Liver (tissue), 9 donors: ENCODE data around the gene IQCH. TPM values are rescaled to one million over a fixed set of nuclear protein-coding genes. Genes with fewer than 3 reads are reported as not detected.

Experiments
- DNase-seq: peaks from one replicate; pipeline ENCODE4 v3.0.0-alpha.2; 2017; ENCODE audit warnings: low spot score
- H3K27ac ChIP-seq, 2 donors: one replicate each; pipeline ENCODE4 v1.7.0; 2013; ENCODE audit warnings: inconsistent platforms in 2 of 2, low read length in 2 of 2, control low read depth in 1 of 2, low read depth in 1 of 2, mild to moderate bottlenecking in 1 of 2
- H3K27me3 ChIP-seq, 4 donors: one replicate each; pipeline versions ENCODE4 v1.6.1 to v1.7.0; 2013; ENCODE audit warnings: low read length in 3 of 4, inconsistent platforms in 1 of 4, mild to moderate bottlenecking in 1 of 4, moderate library complexity in 1 of 4; ENCODE audit not compliant: control insufficient read depth in 4 of 4, insufficient read depth in 4 of 4
- H3K36me3 ChIP-seq, 4 donors: one replicate each; pipeline versions ENCODE4 v1.6.1 to v1.7.0; 2013; ENCODE audit warnings: low read length in 3 of 4, mild to moderate bottlenecking in 3 of 4, low read depth in 1 of 4, moderate library complexity in 1 of 4; ENCODE audit not compliant: control insufficient read depth in 4 of 4, insufficient read depth in 3 of 4
- H3K4me1 ChIP-seq, 4 donors: one replicate each; pipeline versions ENCODE4 v1.6.1 to v1.7.0; 2013; ENCODE audit warnings: low read length in 3 of 4, mild to moderate bottlenecking in 3 of 4, moderate library complexity in 1 of 4; ENCODE audit not compliant: control insufficient read depth in 4 of 4, insufficient read depth in 4 of 4
- H3K4me3 ChIP-seq, 3 donors: one replicate each; pipeline versions ENCODE4 v1.6.1 to v1.7.0; 2013; ENCODE audit warnings: low read length in 3 of 3, control low read depth in 1 of 3, low read depth in 1 of 3, mild to moderate bottlenecking in 1 of 3
- H3K9ac ChIP-seq, 2 donors: one replicate each; pipeline ENCODE4 v1.7.0; 2013; ENCODE audit warnings: low read length in 2 of 2, mild to moderate bottlenecking in 2 of 2, moderate library complexity in 2 of 2, control low read depth in 1 of 2, low read depth in 1 of 2
- H3K9me3 ChIP-seq, 4 donors: one replicate each; pipeline versions ENCODE4 v1.6.1 to v1.7.0; 2013; ENCODE audit warnings: low read length in 3 of 4; ENCODE audit not compliant: control insufficient read depth in 4 of 4
- EGR1 ChIP-seq, 2 donors: IDR thresholded peaks; 2 replicates each; pipeline ENCODE4 v1.6.1; 2016 to 2018; ENCODE audit warnings: antibody characterized with exemption in 2 of 2, low read depth in 2 of 2
- FOXA1 ChIP-seq: IDR thresholded peaks from 2 replicates; pipeline ENCODE4 v1.6.1; 2016; ENCODE audit warnings: antibody characterized with exemption
- FOXA2 ChIP-seq: IDR thresholded peaks from 2 replicates; pipeline ENCODE4 v1.6.1; 2016; ENCODE audit warnings: antibody characterized with exemption
- GABPA ChIP-seq, 2 donors: IDR thresholded peaks in 1 of 2; conservative IDR thresholded peaks in 1 of 2; 2 replicates each; pipeline ENCODE4 v1.6.1; 2016; ENCODE audit warnings: antibody characterized with exemption in 2 of 2, mild to moderate bottlenecking in 1 of 2, moderate library complexity in 1 of 2
- HNF4A ChIP-seq, 2 donors: conservative IDR thresholded peaks; 2 replicates each; pipeline ENCODE4 v1.6.1; 2016; ENCODE audit warnings: antibody characterized with exemption in 2 of 2, mild to moderate bottlenecking in 2 of 2
- HNF4G ChIP-seq: IDR thresholded peaks from 2 replicates; pipeline ENCODE4 v1.6.1; 2016; ENCODE audit warnings: antibody characterized with exemption
- JUND ChIP-seq, 2 donors: IDR thresholded peaks; 2 replicates each; pipeline ENCODE4 v1.6.1; 2016; ENCODE audit warnings: antibody characterized with exemption in 2 of 2
- NR2F2 ChIP-seq: IDR thresholded peaks from 2 replicates; pipeline ENCODE4 v1.6.1; 2016; ENCODE audit warnings: antibody characterized with exemption
- RAD21 ChIP-seq, 2 donors: IDR thresholded peaks; 2 replicates each; pipeline ENCODE4 v1.6.1; 2016; ENCODE audit warnings: antibody characterized with exemption in 2 of 2, mild to moderate bottlenecking in 2 of 2
- RXRA ChIP-seq, 2 donors: IDR thresholded peaks; 2 replicates each; pipeline ENCODE4 v1.6.1; 2017 to 2018; ENCODE audit warnings: antibody characterized with exemption in 2 of 2, mild to moderate bottlenecking in 1 of 2
- SP1 ChIP-seq: IDR thresholded peaks from 2 replicates; pipeline ENCODE4 v1.6.1; 2018; ENCODE audit warnings: antibody characterized with exemption, mild to moderate bottlenecking
- TAF1 ChIP-seq: conservative IDR thresholded peaks from 2 replicates; pipeline ENCODE4 v1.6.1; 2016; ENCODE audit warnings: antibody characterized with exemption, mild to moderate bottlenecking
- YY1 ChIP-seq: IDR thresholded peaks from 2 replicates; pipeline ENCODE4 v1.6.1; 2016; ENCODE audit warnings: antibody characterized with exemption, mild to moderate bottlenecking
- WGBS: extraction: QIAGEN DNeasy Blood & Tissue Kit; methylation state at CpG from one replicate; pipeline ENCODE4 v1.1.7; 2013; 5-methylcytosine and 5-hydroxymethylcytosine counted together
- polyA plus RNA-seq, 2 donors: library from polyadenylated mRNA; stranded (reverse) in 1 of 2; unstranded in 1 of 2; fragments of 200-250 nt in 1 of 2; fragments of >200 nt in 1 of 2; fragmentation: Nextera tagmentation in 1 of 2; extraction: Ambion mirVana in 1 of 2; gene quantifications; one replicate each; pipeline versions ENCODE4 v1.2.1 to v1.2.3, GENCODE V29; 2013 to 2015
- total RNA-seq, 2 donors: library from RNA; depleted of rRNA; stranded (reverse); fragments of >200 nt; gene quantifications; one replicate each; pipeline ENCODE4 v1.2.3, GENCODE V29; 2014
- TF ChIP-seq, protein P1 (sequence below): IDR thresholded peaks from 2 replicates; pipeline ENCODE4 v1.6.1; 2016; ENCODE audit warnings: antibody characterized with exemption
- TF ChIP-seq, protein P2 (sequence below): IDR thresholded peaks from 2 replicates; pipeline ENCODE4 v1.6.1; 2016; ENCODE audit warnings: antibody characterized with exemption
- TF ChIP-seq, protein P3 (sequence below): fragments of 150-350 bp; IDR thresholded peaks from 2 replicates; pipeline ENCODE4 v1.5.1; 2017; ENCODE audit warnings: improper control_type of control experiment, low read depth, low read length; ENCODE audit not compliant: missing input control
- TF ChIP-seq, protein P4 (sequence below): IDR thresholded peaks from 2 replicates; pipeline ENCODE4 v1.6.1; 2016; ENCODE audit warnings: antibody characterized with exemption
- TF ChIP-seq, protein P5 (sequence below): IDR thresholded peaks from 2 replicates; pipeline ENCODE4 v1.6.1; 2016; ENCODE audit warnings: antibody characterized with exemption, mild to moderate bottlenecking
- donor health status: healthy.
- donor health status: healthy.
- donor health status: healthy.
- donor health status: healthy.
- donor health status: healthy.

The IQCH gene
- total and polyA plus RNA-seq, 4 donors = 0.23 to 1.6 (median 0.86) TPM

DNA sequence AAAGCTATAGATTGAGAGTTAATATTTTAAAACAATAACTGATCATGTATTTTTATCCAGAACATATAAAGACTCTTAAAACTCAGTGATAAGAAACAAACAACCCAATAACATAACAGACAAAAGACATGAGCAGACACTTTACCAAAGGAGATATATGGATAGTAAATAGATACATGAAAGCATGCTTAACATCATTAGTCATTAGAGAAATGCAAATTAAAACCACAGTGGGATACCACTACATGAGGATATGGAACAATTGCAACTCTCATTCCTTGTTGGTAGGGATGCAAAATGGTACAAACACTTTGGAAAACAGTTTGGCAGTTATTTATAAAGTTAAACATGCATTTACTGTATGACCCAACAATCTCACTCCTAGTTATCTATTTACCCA, 95.0 kb downstream of the IQCH start:
- Histone ChIP-seq H3K9ac (no peak overlapping the region), H3K36me3 (no peaks in the 10 kb centered on the region), H3K4me3 (no peak overlapping the region), H3K27ac (no peak overlapping the region), H3K4me1 (no peaks in the 10 kb centered on the region), H3K9me3 (peaks cover 0 to 3% (median 1%) of the 10 kb centered on the region in 4 donors), H3K27me3 (no peaks in the 10 kb centered on the region)
- TF ChIP-seq YY1 = no peak
- TF ChIP-seq FOXA2 = no peak
- DNase-seq = no peak

DNA sequence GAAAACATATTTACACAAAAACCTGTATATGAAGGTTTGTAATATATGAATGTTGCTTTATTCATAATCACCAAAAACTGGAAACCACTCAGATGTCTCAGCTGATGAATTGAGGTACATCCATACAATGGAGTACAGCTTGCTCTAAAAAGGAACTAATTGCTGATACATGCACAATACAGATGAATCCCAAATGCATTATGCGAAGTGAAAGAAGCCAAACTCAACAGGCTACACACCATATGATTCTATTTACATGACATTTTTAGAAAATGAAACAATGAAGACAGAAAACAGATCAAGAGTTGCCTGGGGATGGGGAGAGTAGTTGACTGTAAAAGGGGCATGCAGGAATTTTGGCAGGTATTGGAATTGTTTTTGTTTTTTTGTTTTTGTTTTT, 95.5 kb downstream of the IQCH start:
- peaks cover 0 to 3% (median 1%) of the 10 kb centered on the region in 4 donors for H3K9me3 ChIP-seq
- no peak overlapping the region for H3K27ac ChIP-seq
- WGBS = 95% methylated on average over 1 of the region's 1 CpG
- H3K27me3 ChIP-seq = no peaks in the 10 kb centered on the region
- no peak overlapping the region for H3K9ac ChIP-seq
- H3K36me3 ChIP-seq = no peaks in the 10 kb centered on the region
- TF ChIP-seq FOXA1 (no peak), YY1 (no peak), EGR1 (IDR thresholded peaks at IDR 0.05; ENCODE audit: low read depth in 2 of 2) (no peak), SP1 (no peak), RAD21 (IDR thresholded peaks at IDR 0.05) (no peak), TAF1 (no peak), FOXA2 (no peak), HNF4A (conservative IDR thresholded peaks at IDR 0.05) (no peak), GABPA (IDR thresholded peaks at IDR 0.05 in 1 of 2, conservative IDR thresholded peaks at IDR 0.05 in 1 of 2) (no peak), RXRA (IDR thresholded peaks at IDR 0.05) (no peak), NR2F2 (no peak), HNF4G (no peak), JUND (IDR thresholded peaks at IDR 0.05) (no peak)
- TF ChIP-seq, protein P1, sequence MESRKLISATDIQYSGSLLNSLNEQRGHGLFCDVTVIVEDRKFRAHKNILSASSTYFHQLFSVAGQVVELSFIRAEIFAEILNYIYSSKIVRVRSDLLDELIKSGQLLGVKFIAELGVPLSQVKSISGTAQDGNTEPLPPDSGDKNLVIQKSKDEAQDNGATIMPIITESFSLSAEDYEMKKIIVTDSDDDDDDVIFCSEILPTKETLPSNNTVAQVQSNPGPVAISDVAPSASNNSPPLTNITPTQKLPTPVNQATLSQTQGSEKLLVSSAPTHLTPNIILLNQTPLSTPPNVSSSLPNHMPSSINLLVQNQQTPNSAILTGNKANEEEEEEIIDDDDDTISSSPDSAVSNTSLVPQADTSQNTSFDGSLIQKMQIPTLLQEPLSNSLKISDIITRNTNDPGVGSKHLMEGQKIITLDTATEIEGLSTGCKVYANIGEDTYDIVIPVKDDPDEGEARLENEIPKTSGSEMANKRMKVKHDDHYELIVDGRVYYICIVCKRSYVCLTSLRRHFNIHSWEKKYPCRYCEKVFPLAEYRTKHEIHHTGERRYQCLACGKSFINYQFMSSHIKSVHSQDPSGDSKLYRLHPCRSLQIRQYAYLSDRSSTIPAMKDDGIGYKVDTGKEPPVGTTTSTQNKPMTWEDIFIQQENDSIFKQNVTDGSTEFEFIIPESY = no peak
- TF ChIP-seq, protein P2, sequence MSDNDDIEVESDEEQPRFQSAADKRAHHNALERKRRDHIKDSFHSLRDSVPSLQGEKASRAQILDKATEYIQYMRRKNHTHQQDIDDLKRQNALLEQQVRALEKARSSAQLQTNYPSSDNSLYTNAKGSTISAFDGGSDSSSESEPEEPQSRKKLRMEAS = no peak
- TF ChIP-seq, protein P3, sequence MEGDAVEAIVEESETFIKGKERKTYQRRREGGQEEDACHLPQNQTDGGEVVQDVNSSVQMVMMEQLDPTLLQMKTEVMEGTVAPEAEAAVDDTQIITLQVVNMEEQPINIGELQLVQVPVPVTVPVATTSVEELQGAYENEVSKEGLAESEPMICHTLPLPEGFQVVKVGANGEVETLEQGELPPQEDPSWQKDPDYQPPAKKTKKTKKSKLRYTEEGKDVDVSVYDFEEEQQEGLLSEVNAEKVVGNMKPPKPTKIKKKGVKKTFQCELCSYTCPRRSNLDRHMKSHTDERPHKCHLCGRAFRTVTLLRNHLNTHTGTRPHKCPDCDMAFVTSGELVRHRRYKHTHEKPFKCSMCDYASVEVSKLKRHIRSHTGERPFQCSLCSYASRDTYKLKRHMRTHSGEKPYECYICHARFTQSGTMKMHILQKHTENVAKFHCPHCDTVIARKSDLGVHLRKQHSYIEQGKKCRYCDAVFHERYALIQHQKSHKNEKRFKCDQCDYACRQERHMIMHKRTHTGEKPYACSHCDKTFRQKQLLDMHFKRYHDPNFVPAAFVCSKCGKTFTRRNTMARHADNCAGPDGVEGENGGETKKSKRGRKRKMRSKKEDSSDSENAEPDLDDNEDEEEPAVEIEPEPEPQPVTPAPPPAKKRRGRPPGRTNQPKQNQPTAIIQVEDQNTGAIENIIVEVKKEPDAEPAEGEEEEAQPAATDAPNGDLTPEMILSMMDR = no peak
- TF ChIP-seq, protein P4, sequence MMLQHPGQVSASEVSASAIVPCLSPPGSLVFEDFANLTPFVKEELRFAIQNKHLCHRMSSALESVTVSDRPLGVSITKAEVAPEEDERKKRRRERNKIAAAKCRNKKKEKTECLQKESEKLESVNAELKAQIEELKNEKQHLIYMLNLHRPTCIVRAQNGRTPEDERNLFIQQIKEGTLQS = no peak
- TF ChIP-seq, protein P5, sequence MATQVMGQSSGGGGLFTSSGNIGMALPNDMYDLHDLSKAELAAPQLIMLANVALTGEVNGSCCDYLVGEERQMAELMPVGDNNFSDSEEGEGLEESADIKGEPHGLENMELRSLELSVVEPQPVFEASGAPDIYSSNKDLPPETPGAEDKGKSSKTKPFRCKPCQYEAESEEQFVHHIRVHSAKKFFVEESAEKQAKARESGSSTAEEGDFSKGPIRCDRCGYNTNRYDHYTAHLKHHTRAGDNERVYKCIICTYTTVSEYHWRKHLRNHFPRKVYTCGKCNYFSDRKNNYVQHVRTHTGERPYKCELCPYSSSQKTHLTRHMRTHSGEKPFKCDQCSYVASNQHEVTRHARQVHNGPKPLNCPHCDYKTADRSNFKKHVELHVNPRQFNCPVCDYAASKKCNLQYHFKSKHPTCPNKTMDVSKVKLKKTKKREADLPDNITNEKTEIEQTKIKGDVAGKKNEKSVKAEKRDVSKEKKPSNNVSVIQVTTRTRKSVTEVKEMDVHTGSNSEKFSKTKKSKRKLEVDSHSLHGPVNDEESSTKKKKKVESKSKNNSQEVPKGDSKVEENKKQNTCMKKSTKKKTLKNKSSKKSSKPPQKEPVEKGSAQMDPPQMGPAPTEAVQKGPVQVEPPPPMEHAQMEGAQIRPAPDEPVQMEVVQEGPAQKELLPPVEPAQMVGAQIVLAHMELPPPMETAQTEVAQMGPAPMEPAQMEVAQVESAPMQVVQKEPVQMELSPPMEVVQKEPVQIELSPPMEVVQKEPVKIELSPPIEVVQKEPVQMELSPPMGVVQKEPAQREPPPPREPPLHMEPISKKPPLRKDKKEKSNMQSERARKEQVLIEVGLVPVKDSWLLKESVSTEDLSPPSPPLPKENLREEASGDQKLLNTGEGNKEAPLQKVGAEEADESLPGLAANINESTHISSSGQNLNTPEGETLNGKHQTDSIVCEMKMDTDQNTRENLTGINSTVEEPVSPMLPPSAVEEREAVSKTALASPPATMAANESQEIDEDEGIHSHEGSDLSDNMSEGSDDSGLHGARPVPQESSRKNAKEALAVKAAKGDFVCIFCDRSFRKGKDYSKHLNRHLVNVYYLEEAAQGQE = no peak
- H3K4me1 ChIP-seq = no peaks in the 10 kb centered on the region
- H3K4me3 ChIP-seq = no peak overlapping the region
- no peak for DNase-seq
